Transverse colon (tissue), 3 donors: Measurements from ENCODE around the gene NR1H3.

Experiments
- CTCF ChIP-seq, 5 experiments: fragments of 200-600 bp in 3 of 5; fragments of 450-650 bp in 2 of 5; sonication (generic) in 3 of 5; IDR thresholded peaks; 1 replicate in 2 of 5; 2 replicates in 3 of 5; pipeline ENCODE4 v1.5.1; 2016 to 2017; ENCODE audit warnings: antibody characterized with exemption in 5 of 5, inconsistent platforms in 3 of 5, mild to moderate bottlenecking in 2 of 5, moderate library complexity in 1 of 5
- POLR2A ChIP-seq: fragments of 450-650 bp; IDR thresholded peaks from one replicate; pipeline ENCODE4 v1.6.1; 2016; ENCODE audit warnings: antibody characterized with exemption, mild to moderate bottlenecking, moderate library complexity

DNA sequence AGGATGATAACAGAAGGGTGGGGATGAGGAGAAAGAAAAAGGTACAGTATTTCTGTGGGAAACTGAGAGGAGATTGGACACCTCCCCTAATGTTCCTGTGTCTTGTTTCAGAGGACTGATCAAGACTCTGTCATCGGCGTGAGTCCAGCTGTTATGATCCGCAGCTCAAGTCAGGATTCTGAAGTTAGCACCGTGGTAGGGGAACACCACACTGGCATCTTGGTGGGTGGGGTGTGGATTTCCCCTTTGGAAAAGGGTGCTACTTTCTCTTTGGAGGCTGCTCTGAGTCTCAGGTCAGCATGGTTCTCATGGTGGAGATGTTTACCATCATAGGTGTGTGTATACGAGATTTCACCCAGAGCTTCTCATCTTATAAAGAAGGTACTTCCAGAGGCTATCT is 37.6 kb downstream of the NR1H3 start:
- TF ChIP-seq CTCF (IDR thresholded peaks at IDR 0.05) = no peak
- no peak for TF ChIP-seq POLR2A
